H1 (cell line): ENCODE results near the gene ALPI. TPM values are rescaled to one million over a fixed set of nuclear protein-coding genes. Genes with fewer than 3 reads are reported as not detected.
A peak's percentile ranks its signal among the peaks of the same experiment; 100 is the strongest.

Source experiments
- POLR2A ChIP-seq, 2 experiments: IDR thresholded peaks; 1 replicate in 1 of 2; 2 replicates in 1 of 2; pipeline ENCODE4 v1.6.1; 2011; ENCODE audit warnings: low read depth in 2 of 2, low read length in 2 of 2, mild to moderate bottlenecking in 2 of 2; ENCODE audit errors: control extremely low read depth in 1 of 2
- RNF2 ChIP-seq: fragments of 200-900, 300-1000 bp; sonication (generic); IDR thresholded peaks from 2 replicates; pipeline ENCODE4 v1.7.1; 2016; ENCODE audit warnings: borderline replicate concordance, low read depth, mild to moderate bottlenecking, antibody characterized with exemption, low read length; ENCODE audit not compliant: poor library complexity, severe bottlenecking; ENCODE audit errors: missing control alignments
- SUZ12 ChIP-seq: fragments of 200-600 bp; sonication (generic); IDR thresholded peaks from 2 replicates; pipeline ENCODE4 v1.6.1; 2012; ENCODE audit warnings: mild to moderate bottlenecking, inconsistent platforms, low read length, moderate library complexity, mixed read lengths
- YY1 ChIP-seq: IDR thresholded peaks from 2 replicates; pipeline ENCODE4 v1.6.1; 2011; ENCODE audit warnings: low read depth, mild to moderate bottlenecking, low read length
- polyA plus RNA-seq, 7 experiments: library from polyadenylated mRNA; depleted of rRNA in 3 of 7; stranded (reverse) in 5 of 7; unstranded in 2 of 7; fragments of >200 nt in 5 of 7; fragments of 200-250 nt in 2 of 7; gene quantifications; 1 replicate in 5 of 7; 2 replicates in 1 of 7; 4 replicates in 1 of 7; pipeline versions ENCODE4 v1.2.1 to v1.2.3, GENCODE V29; 2011 to 2013; ENCODE audit warnings: missing spikeins in 2 of 7, mixed read lengths in 2 of 7
- total RNA-seq: library from RNA; stranded (reverse); fragmentation: NEBNext Ultra II Directional; extraction: Animal tissue kit (Norgen Biotek cat#: 25700); gene quantifications from 2 replicates; pipeline ENCODE4 v1.2.1, GENCODE V29; 2021
- TF ChIP-seq, protein P1 (sequence below): IDR thresholded peaks from 2 replicates; pipeline ENCODE4 v1.6.1; 2012; ENCODE audit warnings: inconsistent platforms

Gene ALPI
- total and polyA plus RNA-seq, 2 of the 8 experiments (the other 6 are each of a cell fraction or from before 2014, with no cell fraction given): not detected

DNA sequence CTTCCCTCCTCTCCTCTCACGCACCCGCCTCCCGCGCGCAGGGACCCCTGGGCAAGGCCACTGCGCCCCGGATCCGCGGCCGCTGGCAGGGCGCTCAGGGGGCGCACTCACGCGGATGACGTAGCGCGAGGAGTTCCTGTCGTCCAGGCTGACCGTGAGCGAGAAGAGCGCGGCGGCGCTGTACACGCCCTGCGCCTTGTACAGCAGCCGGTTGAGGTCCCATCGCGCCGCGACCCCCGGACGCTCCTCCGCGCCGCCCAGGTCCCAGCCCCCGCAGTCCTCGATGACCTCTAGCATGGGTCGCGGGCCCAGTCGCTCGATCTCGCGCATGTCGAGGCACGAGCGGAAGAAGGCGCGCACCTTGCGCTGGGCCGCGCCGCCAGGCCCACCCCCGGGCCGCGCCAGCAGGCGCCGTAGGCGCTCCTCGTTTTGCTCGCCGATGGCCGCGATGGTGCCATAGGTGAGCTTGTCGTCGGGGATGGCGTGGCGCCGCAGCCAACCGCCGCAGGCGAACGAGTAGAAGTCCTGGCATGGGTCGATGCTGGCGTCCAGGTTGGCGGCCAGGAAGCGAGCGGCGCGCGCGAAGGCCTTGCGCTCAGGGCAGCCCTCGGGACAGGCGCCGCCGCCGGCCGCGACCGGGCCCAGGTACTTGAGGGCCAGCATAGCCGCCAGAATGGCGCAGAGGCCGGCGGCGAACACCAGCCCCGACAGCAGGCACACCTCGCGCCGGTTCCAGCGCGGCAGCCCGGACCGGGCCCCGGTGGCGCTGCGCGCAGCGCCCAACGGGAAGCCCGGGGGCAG is 30.0 kb downstream of the ALPI start (continued):
- TF ChIP-seq RNF2 (peak; percentile 45), SUZ12 (peak; percentile 72), YY1 (0 out of 2 replicates have a peak, but pooled peaks have one; percentile 37), POLR2A (IDR thresholded peaks at IDR 0.05; ENCODE audit: control extremely low read depth in 1 of 2, low read depth in 2 of 2, low read length in 2 of 2) (no peak)
- TF ChIP-seq, protein P1, sequence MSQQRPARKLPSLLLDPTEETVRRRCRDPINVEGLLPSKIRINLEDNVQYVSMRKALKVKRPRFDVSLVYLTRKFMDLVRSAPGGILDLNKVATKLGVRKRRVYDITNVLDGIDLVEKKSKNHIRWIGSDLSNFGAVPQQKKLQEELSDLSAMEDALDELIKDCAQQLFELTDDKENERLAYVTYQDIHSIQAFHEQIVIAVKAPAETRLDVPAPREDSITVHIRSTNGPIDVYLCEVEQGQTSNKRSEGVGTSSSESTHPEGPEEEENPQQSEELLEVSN: peak; percentile 39
